SK-MEL-5 (cell line): ENCODE data around the gene BTBD16. TPM values are rescaled to one million over a fixed set of nuclear protein-coding genes. Genes with fewer than 3 reads are reported as not detected.

Experiments used
- DNase-seq: peaks from one replicate; pipeline ENCODE4 v3.0.0-alpha.2; 2016; ENCODE audit warnings: low read depth, low spot score
- in situ Hi-C: cut with HindIII; loops from 2 replicates; pipeline ENCODE4 v1.10.0; 2016; ENCODE audit warnings: low sequenced_read_pairs, high pct_unique_total_duplicates, low pct_unique_long_range_greater_than_20kb
- polyA plus RNA-seq, 2 experiments: library from polyadenylated mRNA; depleted of rRNA; stranded (reverse); fragments of >200 nt; gene quantifications; 2 replicates each; pipeline ENCODE4 v1.2.3, GENCODE V29; 2015
- total RNA-seq: library from RNA; depleted of rRNA; stranded (reverse); fragments of >200 nt; shearing (Covaris generic); gene quantifications from 2 replicates; pipeline ENCODE4 v1.2.3, GENCODE V29; 2014; rRNA removed

BTBD16 gene
- 0.51 TPM in 1 of 2 replicates, not detected in the other for total RNA-seq
- 1.6 TPM in 1 of 2 replicates, not detected in the other for polyA plus RNA-seq (2015; cell fraction: cytosol; rRNA removed)
- polyA plus RNA-seq (2015; cell fraction: nucleus; rRNA removed) = not detected in 2 replicates

- in situ Hi-C loops = no loop called here
- DNase-seq = no peak
These were observed at the start of gene BTBD16 for GRCh38 chr10:122271076-122271475. TSS of gene BTBD16 (plus strand) at chr10:122271296. CDS start at chr10:122275082, 3,786 bp downstream.

GRCh38 chr10:122221958-122222357, 49.1 kb upstream of the BTBD16 start:
- in situ Hi-C loops = no loop called here
- no peak for DNase-seq

GRCh38 chr10:122222638-122223037, 48.5 kb upstream of the BTBD16 start:
- no peak for DNase-seq
- in situ Hi-C loops = no loop called here

GRCh38 chr10:122224159-122224558, 46.9 kb upstream of the BTBD16 start:
- in situ Hi-C loops = no loop called here
- no peak for DNase-seq

- in situ Hi-C loops = no loop called here
- DNase-seq = no peak
These were observed 45.8 kb upstream of the BTBD16 start for GRCh38 chr10:122225330-122225729.

GRCh38 chr10:122227754-122228153, 43.3 kb upstream of the BTBD16 start:
- in situ Hi-C loops = no loop called here
- DNase-seq = no peak

GRCh38 chr10:122229666-122230065, 41.4 kb upstream of the BTBD16 start:
- DNase-seq = no peak
- in situ Hi-C loops = no loop called here

GRCh38 chr10:122230222-122230621, 40.9 kb upstream of the BTBD16 start:
- in situ Hi-C loops = no loop called here
- DNase-seq = no peak

- in situ Hi-C loops = no loop called here
- DNase-seq = no peak
These were observed 38.3 kb upstream of the BTBD16 start for GRCh38 chr10:122232769-122233168.

- in situ Hi-C loops = no loop called here
- no peak for DNase-seq
These were observed 37.2 kb upstream of the BTBD16 start for GRCh38 chr10:122233857-122234348.

GRCh38 chr10:122234416-122234815, 36.7 kb upstream of the BTBD16 start:
- in situ Hi-C loops = no loop called here
- no peak for DNase-seq

GRCh38 chr10:122236690-122237306, 34.3 kb upstream of the BTBD16 start:
- DNase-seq = no peak
- in situ Hi-C loops = no loop called here

- no peak for DNase-seq
- in situ Hi-C loops = no loop called here
These were observed 33.6 kb upstream of the BTBD16 start for GRCh38 chr10:122237331-122237990.

- DNase-seq = no peak
- in situ Hi-C loops = no loop called here
These were observed 31.4 kb upstream of the BTBD16 start for GRCh38 chr10:122239578-122240257.

- no peak for DNase-seq
These were observed 30.7 kb upstream of the BTBD16 start for GRCh38 chr10:122240401-122240800.

GRCh38 chr10:122241836-122242235, 29.3 kb upstream of the BTBD16 start:
- in situ Hi-C loops = no loop called here
- no peak for DNase-seq

More at GRCh38 chr10:122240401-122240800, 30.7 kb upstream of the BTBD16 start:
- in situ Hi-C loops = no loop called here

- in situ Hi-C loops = no loop called here
These were observed 27.5 kb upstream of the BTBD16 start for GRCh38 chr10:122243550-122243949.

More at GRCh38 chr10:122243550-122243949, 27.5 kb upstream of the BTBD16 start:
- no peak for DNase-seq
